Endothelial cell of umbilical vein (primary cell): Measurements from ENCODE around the gene KLHL17. TPM values are rescaled to one million over a fixed set of nuclear protein-coding genes. Genes with fewer than 3 reads are reported as not detected.
"Not testable (repeated sequence)": the region's sequence is repeated elsewhere in the genome, so short reads cannot be mapped to it uniquely, and the experiment has no call there.

Experiments used
- BruUV-seq: library from RNA; stranded (reverse); fragments of 400-500 nt; replicated peaks from 2 replicates; lab custom pipeline; 2021; lab: Mats Ljungman, UMichigan
- CTCF ChIA-PET: fragments of 300-600, 350-600 bp; sonication (Branson Sonifier 250); formaldehyde crosslinking; loops from one replicate; lab custom pipeline; 2021; ENCODE audit warnings: antibody characterized with exemption, inconsistent platforms; lab: Charles Lee
- POLR2A ChIA-PET: fragments of 300-600, 350-600 bp; sonication (Branson Sonifier 250); formaldehyde crosslinking; loops from one replicate; lab custom pipeline; 2021; ENCODE audit warnings: antibody characterized with exemption, inconsistent platforms; lab: Charles Lee
- DNase-seq: peaks from one replicate; pipeline ENCODE4 v3.0.0-alpha.2; 2011; ENCODE audit warnings: low read depth, low spot score
- FAIRE-seq: peaks from 2 replicates; lab custom pipeline; 2011; peaks lifted over from hg19 to GRCh38; lab: Jason Lieb, UNC
- H2AFZ ChIP-seq: 2 replicates; pipeline ENCODE4 v1.6.0; 2012; ENCODE audit warnings: low read depth, low read length, control low read depth, inconsistent platforms
- H3K27ac ChIP-seq: 2 replicates; pipeline ENCODE4 v1.5.1; 2011; ENCODE audit warnings: low read depth, mild to moderate bottlenecking, control low read depth, low read length, moderate library complexity; ENCODE audit not compliant: insufficient read depth
- H3K27me3 ChIP-seq, 2 experiments: 2 replicates each; pipeline versions ENCODE4 v1.6.0 to v1.6.1; 2011; ENCODE audit warnings: low read length in 2 of 2, mixed read lengths in 1 of 2; ENCODE audit not compliant: control insufficient read depth in 2 of 2, insufficient read depth in 2 of 2
- H3K36me3 ChIP-seq, 2 experiments: 2 replicates in 1 of 2; 3 replicates in 1 of 2; pipeline ENCODE4 v1.5.1; 2011; ENCODE audit warnings: low read length in 2 of 2, mild to moderate bottlenecking in 1 of 2, moderate library complexity in 1 of 2; ENCODE audit not compliant: control insufficient read depth in 2 of 2, insufficient read depth in 2 of 2; ENCODE audit errors: extremely low read depth in 1 of 2
- H3K4me1 ChIP-seq: 3 replicates; pipeline ENCODE4 v1.5.1; 2011; ENCODE audit warnings: mild to moderate bottlenecking, low read length; ENCODE audit not compliant: control insufficient read depth, insufficient read depth; ENCODE audit errors: extremely low read depth
- H3K4me2 ChIP-seq: 2 replicates; pipeline ENCODE4 v1.6.1; 2011; ENCODE audit warnings: low read length, control low read depth, mixed read lengths; ENCODE audit not compliant: insufficient read depth
- H3K4me3 ChIP-seq, 3 experiments: fragments of 200-600 bp in 1 of 3; sonication (generic), shearing (Covaris generic) in 1 of 3; replicated peaks in 1 of 3; 2 replicates each; pipeline ENCODE4 v1.5.1; 2011 to 2016; ENCODE audit warnings: control low read depth in 3 of 3, low read length in 3 of 3, mild to moderate bottlenecking in 2 of 3, inconsistent platforms in 1 of 3, low read depth in 1 of 3, moderate library complexity in 1 of 3; ENCODE audit not compliant: insufficient read depth in 1 of 3
- H3K79me2 ChIP-seq: 2 replicates; pipeline ENCODE4 v1.6.0; 2012; ENCODE audit warnings: low read length, inconsistent platforms; ENCODE audit not compliant: control insufficient read depth, insufficient read depth
- H3K9ac ChIP-seq: replicated peaks from 2 replicates; pipeline ENCODE3; 2011; ENCODE audit warnings: low read length, control low read depth; ENCODE audit not compliant: insufficient read depth; ENCODE audit errors: extremely low read depth
- H3K9me1 ChIP-seq: replicated peaks from 3 replicates; pipeline ENCODE4 v1.6.0; 2011; ENCODE audit warnings: mild to moderate bottlenecking, low read length; ENCODE audit not compliant: control insufficient read depth, insufficient read depth; ENCODE audit errors: extremely low read depth
- H3K9me3 ChIP-seq: replicated peaks from 2 replicates; pipeline ENCODE4 v1.5.1; 2012; ENCODE audit warnings: low read length, inconsistent platforms; ENCODE audit not compliant: control insufficient read depth, insufficient read depth
- H4K20me1 ChIP-seq: replicated peaks from 2 replicates; pipeline ENCODE3; 2011; ENCODE audit warnings: mild to moderate bottlenecking, low read length; ENCODE audit not compliant: control insufficient read depth, insufficient read depth; ENCODE audit errors: extremely low read depth
- EZH2 ChIP-seq: IDR thresholded peaks from 2 replicates; pipeline ENCODE4 v1.6.1; 2012; ENCODE audit warnings: borderline replicate concordance, low read depth, mild to moderate bottlenecking, moderate library complexity, low read length, inconsistent platforms; ENCODE audit not compliant: severe bottlenecking
- JUN ChIP-seq: IDR thresholded peaks from 2 replicates; pipeline ENCODE4 v1.6.1; 2011; ENCODE audit warnings: borderline replicate concordance, low read depth; ENCODE audit not compliant: insufficient read length, insufficient read depth
- MYC ChIP-seq: IDR thresholded peaks from one replicate; pipeline ENCODE4 v1.6.1; 2011; ENCODE audit warnings: mild to moderate bottlenecking, low read depth, low read length
- dilution Hi-C: fragments of 300-500 bp; cut with MboI; formaldehyde crosslinking; loops from one replicate; pipeline ENCODE4 v1.15.0; 2019; ENCODE audit warnings: low sequenced_read_pairs; ENCODE audit not compliant: extremely low pct_ligation_motif_present
- intact Hi-C: fragments of 100-400 bp; cut with micrococcal nuclease; formaldehyde crosslinking; loops from one replicate; pipeline ENCODE4 v1.10.0; 2022
- polyA plus RNA-seq, 4 experiments: library from polyadenylated mRNA; depleted of rRNA in 3 of 4; stranded (reverse) in 3 of 4; unstranded in 1 of 4; fragments of >200 nt; gene quantifications; 2 replicates each; pipeline versions ENCODE4 v1.2.1 to v1.2.3, GENCODE V29; 2011 to 2012; ENCODE audit warnings: missing spikeins in 1 of 4
- total RNA-seq: library from RNA; stranded (reverse); gene quantifications from 2 replicates; pipeline ENCODE4 v1.2.3, GENCODE V29; 2021

KLHL17 gene
- total and polyA plus RNA-seq, 2 donors (not counting 3 experiments of a cell fraction or from before 2014, with no cell fraction given): 27.0 to 30.1 TPM

GRCh38 chr1:991275-991674, 30.9 kb downstream of the KLHL17 start:
- H3K79me2 ChIP-seq, H3K27me3 ChIP-seq, H3K4me3 ChIP-seq, H3K9me3 ChIP-seq, intact Hi-C loops, H3K36me3 ChIP-seq, H4K20me1 ChIP-seq, H3K4me1 ChIP-seq, BruUV-seq, FAIRE-seq, H3K9me1 ChIP-seq, POLR2A ChIA-PET, dilution Hi-C loops, H3K27ac ChIP-seq, DNase-seq, H3K9ac ChIP-seq, H3K4me2 ChIP-seq, H2AFZ ChIP-seq: not testable (repeated sequence)
- CTCF ChIA-PET: interaction anchor here (2.5 kb wide), 1 partner anchor 11 kb away, joined by 11 read pairs; no protein-coding TSS in a partner anchor

DNA sequence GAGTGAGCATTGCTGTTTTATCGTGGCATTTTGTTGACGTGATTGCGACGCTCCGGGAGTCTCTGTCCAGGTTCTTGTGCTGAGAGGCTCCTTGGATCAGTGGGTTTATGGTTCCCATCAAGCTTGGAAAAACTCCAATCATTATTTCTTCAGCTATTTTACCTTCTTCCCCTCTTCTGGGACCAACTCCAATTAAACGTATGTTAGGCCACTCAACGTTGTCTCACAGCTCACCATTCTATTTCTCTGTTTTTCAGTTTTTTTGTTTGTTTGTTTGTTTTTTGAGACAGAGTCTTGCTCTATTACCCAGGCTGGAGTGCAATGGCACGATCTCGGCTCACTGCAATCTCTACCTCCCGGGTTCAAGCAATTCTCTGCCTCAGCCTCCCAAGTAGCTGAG, 31.5 kb downstream of the KLHL17 start:
- dilution Hi-C loops (no loop called here), intact Hi-C loops (no loop called here)
- no peak overlapping the region for H3K4me3 ChIP-seq
- peaks cover 0 to 3% of the 10 kb centered on the region in 2 experiments for H3K27me3 ChIP-seq
- no peaks in the 10 kb centered on the region for H3K9me3 ChIP-seq
- H2AFZ ChIP-seq: no peak overlapping the region
- POLR2A ChIA-PET: no interaction called here
- CTCF ChIA-PET: interaction anchor here (2.5 to 3.9 kb wide), 2 partner anchors 8 to 10 kb away, joined by 11 to 25 read pairs; no protein-coding TSS in a partner anchor
- TF ChIP-seq EZH2: no peak
- no peak for TF ChIP-seq JUN
- TF ChIP-seq MYC: no peak
- H3K9ac ChIP-seq: no peak overlapping the region
- no peaks in the 10 kb centered on the region for H4K20me1 ChIP-seq
- H3K9me1 ChIP-seq: no peaks in the 10 kb centered on the region
- no peaks in the 10 kb centered on the region for H3K4me1 ChIP-seq
- no TSS peak for BruUV-seq
- FAIRE-seq: no peak
- no peak overlapping the region for H3K4me2 ChIP-seq
- H3K36me3 ChIP-seq: no peaks in the 10 kb centered on the region
- H3K79me2 ChIP-seq: no peaks in the 10 kb centered on the region
- H3K27ac ChIP-seq: no peak overlapping the region
- no peak for DNase-seq
